K562 (cell line): ENCODE measurements around the gene PGLYRP1. TPM values are rescaled to one million over a fixed set of nuclear protein-coding genes. Genes with fewer than 3 reads are reported as not detected.

ENCODE experiments used
- ATAC-seq: fragments of 200-7000 bp; cut with Tn5 transposase; 3 replicates; pipeline ENCODE4 v1.9.1; 2020; ENCODE audit warnings: moderate library complexity
- BruUV-seq: library from RNA; stranded (reverse); fragments of 400-500 nt; replicated peaks from 2 replicates; lab custom pipeline; 2021; lab: Mats Ljungman, UMichigan
- CTCF ChIA-PET: fragments of 300-600 bp; formaldehyde crosslinking; extraction: SDS; loops from one replicate; lab custom pipeline; 2021; ENCODE audit warnings: low intra/inter-chr PET ratio; lab: Yijun Ruan, JAX
- POLR2A ChIA-PET: fragments of 300-600, 350-650 bp; sonication (Branson Sonifier 250); formaldehyde crosslinking; extraction: SDS; loops from one replicate; lab custom pipeline; 2021; ENCODE audit warnings: antibody characterized with exemption, inconsistent platforms; lab: Yijun Ruan, JAX
- DNase-seq, 4 experiments: peaks; one replicate each; pipeline versions ENCODE4 v3.0.0 to v3.0.0-alpha.2; 2011 to 2018; ENCODE audit warnings: low spot score in 3 of 4, mixed read lengths in 3 of 4; ENCODE audit errors: extremely low read depth in 1 of 4
- FAIRE-seq: peaks from 2 replicates; lab custom pipeline; 2011; peaks lifted over from hg19 to GRCh38; lab: Jason Lieb, UNC
- H2AFZ ChIP-seq: 2 replicates; pipeline ENCODE4 v1.6.0; 2011; ENCODE audit warnings: low read depth, low read length, control low read depth, inconsistent platforms
- H3K27ac ChIP-seq: fragments of 200-600 bp; 3 replicates; pipeline ENCODE4 v1.8.0; 2011; ENCODE audit warnings: low read depth, mild to moderate bottlenecking, control low read depth, inconsistent platforms, low read length, moderate library complexity, mixed read lengths; ENCODE audit errors: extremely low read depth
- H3K27me3 ChIP-seq, 2 experiments: fragments of 300-600 bp in 1 of 2; 2 replicates in 1 of 2; 3 replicates in 1 of 2; pipeline versions ENCODE4 v1.6.0 to v1.8.0; 2011; ENCODE audit warnings: inconsistent platforms in 2 of 2, low read length in 2 of 2, mild to moderate bottlenecking in 1 of 2, mixed read lengths in 1 of 2, moderate library complexity in 1 of 2; ENCODE audit not compliant: control insufficient read depth in 2 of 2, insufficient read depth in 2 of 2
- H3K36me3 ChIP-seq: fragments of 300-600 bp; 3 replicates; pipeline ENCODE4 v1.8.0; 2011; ENCODE audit warnings: mild to moderate bottlenecking, low read length, inconsistent platforms; ENCODE audit not compliant: control insufficient read depth, insufficient read depth
- H3K4me1 ChIP-seq, 2 experiments: fragments of 200-600 bp in 1 of 2; replicated peaks in 1 of 2; 2 replicates in 1 of 2; 3 replicates in 1 of 2; pipeline versions ENCODE4 v1.5.1 to v1.8.0; 2011; ENCODE audit warnings: inconsistent platforms in 2 of 2, low read length in 2 of 2, mild to moderate bottlenecking in 1 of 2, mixed read lengths in 1 of 2, moderate library complexity in 1 of 2; ENCODE audit not compliant: control insufficient read depth in 2 of 2, insufficient read depth in 2 of 2
- H3K4me2 ChIP-seq: 2 replicates; pipeline ENCODE4 v1.6.1; 2011; ENCODE audit warnings: low read length, control low read depth, inconsistent platforms, mixed read lengths; ENCODE audit not compliant: insufficient read depth
- H3K4me3 ChIP-seq: fragments of 200-600 bp; sonication (generic), shearing (Covaris generic); 2 replicates; pipeline ENCODE4 v1.5.1; 2016; ENCODE audit warnings: control low read depth, inconsistent platforms
- H3K79me2 ChIP-seq: fragments of 200-600 bp; 3 replicates; pipeline ENCODE4 v1.8.0; 2011; ENCODE audit warnings: low read length, inconsistent platforms; ENCODE audit not compliant: control insufficient read depth, insufficient read depth
- H3K9ac ChIP-seq, 2 experiments: 2 replicates each; pipeline versions ENCODE4 v1.6.0 to v1.6.1; 2011; ENCODE audit warnings: low read depth in 2 of 2, low read length in 2 of 2, control low read depth in 1 of 2, inconsistent platforms in 1 of 2, mild to moderate bottlenecking in 1 of 2, mixed read lengths in 1 of 2; ENCODE audit not compliant: insufficient read depth in 1 of 2
- H3K9me1 ChIP-seq: one replicate; pipeline ENCODE4 v1.6.0; 2011; ENCODE audit warnings: inconsistent platforms, mild to moderate bottlenecking, low read length, moderate library complexity; ENCODE audit not compliant: control insufficient read depth, insufficient read depth
- H3K9me3 ChIP-seq: replicated peaks from 2 replicates; pipeline ENCODE4 v1.5.1; 2011; ENCODE audit warnings: low read depth, low read length, inconsistent platforms; ENCODE audit not compliant: control insufficient read depth, insufficient read depth
- H4K20me1 ChIP-seq: replicated peaks from 2 replicates; pipeline ENCODE4 v1.6.1; 2011; ENCODE audit warnings: low read length, inconsistent platforms, mixed read lengths; ENCODE audit not compliant: control insufficient read depth, insufficient read depth
- RBBP5 ChIP-seq: fragments of 200-600 bp; sonication (generic); IDR thresholded peaks from 2 replicates; pipeline ENCODE4 v1.6.1; 2012; ENCODE audit warnings: borderline replicate concordance, mild to moderate bottlenecking, low read length, control low read depth, inconsistent platforms; ENCODE audit not compliant: insufficient read depth, poor library complexity, severe bottlenecking
- WGBS: fragments of 100-300 bp; shearing (Covaris generic); methylation state at CpG from one replicate; pipeline ENCODE4 v1.1.6; 2016; ENCODE audit warnings: low coverage, mixed read lengths; ENCODE audit not compliant: insufficient coverage; ENCODE audit errors: missing lambda C conversion rate; 5-methylcytosine and 5-hydroxymethylcytosine counted together
- in situ Hi-C: fragments of 300-500 bp; cut with MboI; formaldehyde crosslinking; loops from 4 replicates; pipeline ENCODE4 v1.15.0; 2018; ENCODE audit warnings: inconsistent platforms, mixed read lengths
- intact Hi-C: fragments of 100-400 bp; cut with micrococcal nuclease; formaldehyde crosslinking; loops from 2 replicates; pipeline ENCODE4 v1.14.2; 2022
- polyA plus RNA-seq, 8 experiments: library from polyadenylated mRNA; depleted of rRNA in 4 of 8; stranded (reverse) in 5 of 8; unstranded in 3 of 8; fragments of >200 nt; fragmentation: Nextera tagmentation in 2 of 8; fragmentation: Illumina TruSeq in 1 of 8; extraction: Ambion mirVana in 2 of 8; extraction: Trizol in 1 of 8; gene quantifications; 2 replicates each; pipeline versions ENCODE4 v1.2.1 to v1.2.3, GENCODE V29; 2011 to 2014; ENCODE audit warnings: inconsistent platforms in 1 of 8, missing spikeins in 1 of 8
- total RNA-seq, 7 experiments: library from RNA; depleted of rRNA in 6 of 7; stranded (reverse); fragments of >200 nt in 6 of 7; fragmentation: Illumina TruSeq in 2 of 7; extraction: Trizol in 2 of 7; gene quantifications; 2 replicates each; pipeline versions ENCODE4 v1.2.1 to v1.2.3, GENCODE V29; 2011 to 2021; ENCODE audit warnings: low replicate concordance in 1 of 7
- TF ChIP-seq, protein P1 (sequence below), 3 experiments: fragments of 200-800 bp in 1 of 3; fragments of 250-450 bp in 1 of 3; fragments of 450-650 bp in 1 of 3; sonication (Bioruptor Pico) in 1 of 3; sonication (Bioruptor generic) in 1 of 3; formaldehyde crosslinking in 1 of 3; IDR thresholded peaks; 2 replicates each; pipeline versions ENCODE4 v1.6.1 to v1.8.0; 2016 to 2022; ENCODE audit warnings: mild to moderate bottlenecking in 2 of 3, missing genetic modification characterization in 2 of 3, missing compliant biosample characterization in 1 of 3, moderate library complexity in 1 of 3
- TF ChIP-seq, protein P2 (sequence below), 2 experiments: fragments of 450-650 bp; formaldehyde crosslinking in 1 of 2; IDR thresholded peaks; 2 replicates each; pipeline versions ENCODE4 v1.4.0 to v1.6.1; 2014 to 2020; ENCODE audit warnings: mild to moderate bottlenecking in 2 of 2, borderline replicate concordance in 1 of 2, low read depth in 1 of 2
- TF ChIP-seq, protein P3 (sequence below): sonication (generic); formaldehyde crosslinking; IDR thresholded peaks from 2 replicates; pipeline ENCODE4 v1.8.1; 2022; ENCODE audit warnings: missing genetic modification reagents

PGLYRP1 gene
- total and polyA plus RNA-seq, 9 of the 15 experiments (the other 6 are each of a cell fraction or from before 2014, with no cell fraction given) = not detected

DNA sequence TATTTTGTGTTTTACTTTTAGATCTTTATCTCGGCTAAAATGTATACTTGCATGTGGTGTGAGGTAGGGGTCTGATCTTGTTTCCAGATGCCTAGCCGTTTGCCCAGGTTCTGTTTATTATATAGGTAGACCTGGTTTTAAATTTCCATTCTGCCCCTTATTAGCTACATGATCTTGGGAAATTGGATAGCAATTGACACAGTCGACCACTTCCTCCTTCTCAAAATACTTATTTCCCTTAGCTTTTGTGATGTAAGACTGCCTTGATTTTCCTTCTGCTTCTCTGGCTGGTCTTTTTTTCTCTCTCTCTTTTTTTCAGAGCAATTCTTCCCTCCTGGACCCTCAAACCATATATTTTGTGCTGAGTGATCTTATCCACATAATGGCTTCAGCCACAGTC lies 3.0 kb upstream of the PGLYRP1 start (continued):
- TF ChIP-seq, protein P1, sequence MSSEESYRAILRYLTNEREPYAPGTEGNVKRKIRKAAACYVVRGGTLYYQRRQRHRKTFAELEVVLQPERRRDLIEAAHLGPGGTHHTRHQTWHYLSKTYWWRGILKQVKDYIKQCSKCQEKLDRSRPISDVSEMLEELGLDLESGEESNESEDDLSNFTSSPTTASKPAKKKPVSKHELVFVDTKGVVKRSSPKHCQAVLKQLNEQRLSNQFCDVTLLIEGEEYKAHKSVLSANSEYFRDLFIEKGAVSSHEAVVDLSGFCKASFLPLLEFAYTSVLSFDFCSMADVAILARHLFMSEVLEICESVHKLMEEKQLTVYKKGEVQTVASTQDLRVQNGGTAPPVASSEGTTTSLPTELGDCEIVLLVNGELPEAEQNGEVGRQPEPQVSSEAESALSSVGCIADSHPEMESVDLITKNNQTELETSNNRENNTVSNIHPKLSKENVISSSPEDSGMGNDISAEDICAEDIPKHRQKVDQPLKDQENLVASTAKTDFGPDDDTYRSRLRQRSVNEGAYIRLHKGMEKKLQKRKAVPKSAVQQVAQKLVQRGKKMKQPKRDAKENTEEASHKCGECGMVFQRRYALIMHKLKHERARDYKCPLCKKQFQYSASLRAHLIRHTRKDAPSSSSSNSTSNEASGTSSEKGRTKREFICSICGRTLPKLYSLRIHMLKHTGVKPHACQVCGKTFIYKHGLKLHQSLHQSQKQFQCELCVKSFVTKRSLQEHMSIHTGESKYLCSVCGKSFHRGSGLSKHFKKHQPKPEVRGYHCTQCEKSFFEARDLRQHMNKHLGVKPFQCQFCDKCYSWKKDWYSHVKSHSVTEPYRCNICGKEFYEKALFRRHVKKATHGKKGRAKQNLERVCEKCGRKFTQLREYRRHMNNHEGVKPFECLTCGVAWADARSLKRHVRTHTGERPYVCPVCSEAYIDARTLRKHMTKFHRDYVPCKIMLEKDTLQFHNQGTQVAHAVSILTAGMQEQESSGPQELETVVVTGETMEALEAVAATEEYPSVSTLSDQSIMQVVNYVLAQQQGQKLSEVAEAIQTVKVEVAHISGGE (CRISPR knock-in tag; IDR thresholded peaks at IDR 0.05) = no peak

DNA sequence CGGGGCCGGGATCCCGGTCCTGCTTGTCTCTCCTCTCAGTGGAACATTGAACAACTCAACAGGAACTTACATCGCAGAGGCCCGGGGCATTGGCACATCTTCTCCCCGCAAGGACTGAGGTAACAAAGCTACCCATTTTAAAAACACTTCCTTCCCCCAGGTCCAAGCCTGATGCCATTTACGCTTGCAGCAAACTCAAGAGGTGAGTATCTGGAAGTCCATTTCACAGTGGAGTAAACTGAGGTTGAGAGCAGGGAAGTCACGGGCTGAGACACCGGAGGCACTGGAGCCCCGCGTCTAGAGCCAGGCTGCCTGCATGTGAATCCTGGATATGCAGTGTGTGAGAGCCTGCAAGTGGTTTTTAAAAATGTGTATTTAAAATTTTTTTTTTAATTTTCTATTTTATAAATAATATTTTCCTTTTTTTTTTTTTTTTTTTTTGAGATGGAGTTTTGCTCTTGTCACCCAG lies 492 bp upstream of the PGLYRP1 start:
- no peak for ATAC-seq
- Histone ChIP-seq H3K4me3 (no peak overlapping the region), H3K4me2 (no peak overlapping the region), H4K20me1 (no peaks in the 10 kb centered on the region; the same call in 1 of the 2 replicates), H3K27ac (no peak overlapping the region), H3K9me1 (no peaks in the 10 kb centered on the region), H3K36me3 (no peaks in the 10 kb centered on the region; the same call in 2 of the 3 replicates), H3K27me3 (no peaks in the 10 kb centered on the region), H3K4me1 (peaks cover 6 to 24% of the 10 kb centered on the region in 2 experiments; a peak in 3 of 5 replicates), H3K9ac (no peak overlapping the region), H3K9me3 (no peaks in the 10 kb centered on the region), H2AFZ (no peak overlapping the region), H3K79me2 (no peaks in the 10 kb centered on the region)
- intact Hi-C loops (loop anchor here (5.0 kb wide), 1 partner anchor 111 kb away; the partner anchor contains the start of gene NANOS2), in situ Hi-C loops (no loop called here)
- ChIA-PET CTCF (no interaction called here), POLR2A (no interaction called here)
- no peak for FAIRE-seq
- DNase-seq = no peak
- 67% methylated on average over 10 of the region's 11 CpGs for WGBS
- no TSS peak for BruUV-seq
- TF ChIP-seq RBBP5 = no peak
- TF ChIP-seq, protein P2, sequence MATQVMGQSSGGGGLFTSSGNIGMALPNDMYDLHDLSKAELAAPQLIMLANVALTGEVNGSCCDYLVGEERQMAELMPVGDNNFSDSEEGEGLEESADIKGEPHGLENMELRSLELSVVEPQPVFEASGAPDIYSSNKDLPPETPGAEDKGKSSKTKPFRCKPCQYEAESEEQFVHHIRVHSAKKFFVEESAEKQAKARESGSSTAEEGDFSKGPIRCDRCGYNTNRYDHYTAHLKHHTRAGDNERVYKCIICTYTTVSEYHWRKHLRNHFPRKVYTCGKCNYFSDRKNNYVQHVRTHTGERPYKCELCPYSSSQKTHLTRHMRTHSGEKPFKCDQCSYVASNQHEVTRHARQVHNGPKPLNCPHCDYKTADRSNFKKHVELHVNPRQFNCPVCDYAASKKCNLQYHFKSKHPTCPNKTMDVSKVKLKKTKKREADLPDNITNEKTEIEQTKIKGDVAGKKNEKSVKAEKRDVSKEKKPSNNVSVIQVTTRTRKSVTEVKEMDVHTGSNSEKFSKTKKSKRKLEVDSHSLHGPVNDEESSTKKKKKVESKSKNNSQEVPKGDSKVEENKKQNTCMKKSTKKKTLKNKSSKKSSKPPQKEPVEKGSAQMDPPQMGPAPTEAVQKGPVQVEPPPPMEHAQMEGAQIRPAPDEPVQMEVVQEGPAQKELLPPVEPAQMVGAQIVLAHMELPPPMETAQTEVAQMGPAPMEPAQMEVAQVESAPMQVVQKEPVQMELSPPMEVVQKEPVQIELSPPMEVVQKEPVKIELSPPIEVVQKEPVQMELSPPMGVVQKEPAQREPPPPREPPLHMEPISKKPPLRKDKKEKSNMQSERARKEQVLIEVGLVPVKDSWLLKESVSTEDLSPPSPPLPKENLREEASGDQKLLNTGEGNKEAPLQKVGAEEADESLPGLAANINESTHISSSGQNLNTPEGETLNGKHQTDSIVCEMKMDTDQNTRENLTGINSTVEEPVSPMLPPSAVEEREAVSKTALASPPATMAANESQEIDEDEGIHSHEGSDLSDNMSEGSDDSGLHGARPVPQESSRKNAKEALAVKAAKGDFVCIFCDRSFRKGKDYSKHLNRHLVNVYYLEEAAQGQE (IDR thresholded peaks at IDR 0.05; ENCODE audit: borderline replicate concordance) = no peak
- TF ChIP-seq, protein P2 (CRISPR knock-in tag; IDR thresholded peaks at IDR 0.05; ENCODE audit: low read depth) = no peak
- TF ChIP-seq, protein P3, sequence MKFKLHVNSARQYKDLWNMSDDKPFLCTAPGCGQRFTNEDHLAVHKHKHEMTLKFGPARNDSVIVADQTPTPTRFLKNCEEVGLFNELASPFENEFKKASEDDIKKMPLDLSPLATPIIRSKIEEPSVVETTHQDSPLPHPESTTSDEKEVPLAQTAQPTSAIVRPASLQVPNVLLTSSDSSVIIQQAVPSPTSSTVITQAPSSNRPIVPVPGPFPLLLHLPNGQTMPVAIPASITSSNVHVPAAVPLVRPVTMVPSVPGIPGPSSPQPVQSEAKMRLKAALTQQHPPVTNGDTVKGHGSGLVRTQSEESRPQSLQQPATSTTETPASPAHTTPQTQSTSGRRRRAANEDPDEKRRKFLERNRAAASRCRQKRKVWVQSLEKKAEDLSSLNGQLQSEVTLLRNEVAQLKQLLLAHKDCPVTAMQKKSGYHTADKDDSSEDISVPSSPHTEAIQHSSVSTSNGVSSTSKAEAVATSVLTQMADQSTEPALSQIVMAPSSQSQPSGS (CRISPR knock-in tag) = no peak
